ENCODE data around the gene MYO1A.
A peak's percentile ranks its signal among the peaks of the same experiment; 100 is the strongest.

Gene MYO1A

DNA sequence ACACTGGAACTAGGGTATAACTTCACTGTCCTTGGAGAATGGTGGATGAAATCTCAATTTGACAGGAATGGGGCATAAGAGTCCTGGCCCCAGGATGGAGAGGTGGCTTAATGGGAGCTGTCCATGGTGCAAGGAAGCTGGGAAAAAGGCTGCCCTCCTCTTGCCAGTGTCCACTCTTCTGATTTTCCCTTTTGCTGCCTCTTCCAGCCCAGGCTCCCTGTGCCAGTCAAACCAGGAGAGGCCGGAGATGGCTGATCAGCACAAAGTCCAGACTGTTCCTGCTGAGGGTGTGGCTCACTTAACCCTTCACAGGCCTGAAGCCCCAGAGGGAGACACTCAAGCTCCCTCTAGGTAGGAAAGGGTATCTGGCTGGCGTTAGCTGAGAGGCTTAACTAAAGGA, at the start of gene MYO1A:
Gene MYO1A (minus strand): TSS at position 240 of the 400 bp plus-strand sequence. CDS start 1,806 bp downstream, outside the sequence.
- FAIRE-seq = no peak
- no peak for DNase-seq (ENCODE audit: insufficient read length, low spot score)

DNA sequence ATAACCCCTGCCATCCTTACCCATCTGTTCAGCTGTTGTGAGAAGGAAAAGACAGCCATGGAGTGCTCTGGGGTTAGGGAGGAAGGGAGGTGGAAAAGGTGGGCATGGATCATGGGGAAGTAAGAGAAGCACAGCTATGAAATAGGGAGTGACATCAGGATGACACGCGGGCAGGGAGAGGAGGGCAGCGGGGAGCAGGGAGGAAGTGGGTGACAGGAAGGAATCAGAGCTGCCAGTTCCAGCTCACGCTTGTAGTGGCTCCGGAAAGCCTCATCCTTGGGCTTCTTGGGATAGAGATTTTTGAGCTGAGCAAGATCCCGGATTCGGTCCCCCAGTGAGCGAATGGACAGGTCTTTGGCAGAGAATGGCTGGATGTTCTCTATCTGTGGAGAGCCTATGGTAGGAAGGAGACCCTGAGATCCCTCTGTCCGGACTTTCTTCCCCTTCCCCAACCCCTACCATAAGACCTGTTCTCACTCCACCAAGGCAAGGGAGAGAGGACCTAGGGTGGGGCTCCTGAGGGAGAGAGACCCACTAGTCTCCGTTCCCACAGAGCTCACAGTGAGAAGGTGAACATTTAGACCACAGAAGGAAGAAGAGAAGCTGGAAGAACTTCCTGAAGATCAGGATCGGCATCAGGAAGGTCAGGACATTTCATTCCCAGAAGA, 49.3 kb upstream of the MYO1A start:
- no peak for FAIRE-seq
- DNase-seq (ENCODE audit: insufficient read length, low spot score) = no peak

- no peak for FAIRE-seq
- DNase-seq (ENCODE audit: insufficient read length, low spot score) = no peak
Observed at GRCh38 chr12:57098546-57098945, 48.6 kb upstream of the MYO1A start.

DNA sequence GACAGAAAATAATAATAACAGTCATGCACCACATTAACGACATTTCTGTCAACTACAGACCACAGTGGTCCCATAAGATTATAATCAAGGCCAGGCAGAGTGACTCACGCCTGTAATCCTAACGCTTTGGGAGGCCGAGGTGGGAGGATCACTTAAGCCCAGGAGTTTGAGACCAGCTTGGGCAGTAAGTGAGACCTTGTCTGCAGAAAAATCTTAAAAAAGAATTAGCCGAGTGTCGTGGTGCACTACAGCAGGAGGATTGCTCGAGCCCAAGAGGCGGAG, 47.6 kb upstream of the MYO1A start:
- FAIRE-seq (no peak), DNase-seq (ENCODE audit: insufficient read length, low spot score) (no peak)

DNA sequence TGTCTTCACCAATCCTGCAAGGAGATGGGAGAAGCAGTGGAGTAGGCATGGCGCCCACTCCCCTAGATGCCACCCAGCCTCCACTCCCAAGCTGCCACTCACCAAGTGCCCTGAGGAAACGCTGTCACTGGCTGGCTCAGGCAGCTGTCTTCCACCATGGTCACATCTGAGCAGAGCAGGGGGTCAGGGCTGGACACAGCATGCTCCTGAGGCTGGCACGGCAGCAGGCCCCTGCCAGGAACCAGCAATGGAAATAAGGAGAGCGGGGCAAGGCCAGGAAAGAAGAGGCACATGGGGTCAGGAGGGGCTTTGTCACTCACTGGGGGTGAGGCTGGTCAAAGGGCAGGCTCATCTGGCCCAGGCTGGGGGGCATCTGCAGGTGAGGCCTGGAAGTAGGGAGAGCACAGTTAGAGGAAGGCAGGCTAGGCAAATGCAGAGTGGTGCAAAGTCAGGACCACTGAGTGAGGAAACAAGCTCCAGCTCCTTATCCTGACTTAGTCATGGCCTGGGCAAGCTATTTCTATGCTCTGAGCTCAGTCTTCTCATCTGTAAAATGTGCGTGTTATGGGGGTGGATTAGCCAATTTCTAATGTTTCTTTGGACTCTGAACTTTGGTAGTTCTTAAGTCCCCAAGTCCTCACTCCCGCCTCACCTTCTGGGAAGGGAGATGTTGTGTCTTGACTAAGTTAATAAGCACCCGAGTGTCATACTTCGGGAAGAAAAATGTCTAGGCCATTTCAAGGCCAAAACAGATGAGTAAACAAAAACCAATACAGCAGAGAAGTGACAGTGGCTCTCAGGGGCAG, 47.0 kb upstream of the MYO1A start:
- DNase-seq (ENCODE audit: insufficient read length, low spot score) (no peak), FAIRE-seq (no peak)

DNA sequence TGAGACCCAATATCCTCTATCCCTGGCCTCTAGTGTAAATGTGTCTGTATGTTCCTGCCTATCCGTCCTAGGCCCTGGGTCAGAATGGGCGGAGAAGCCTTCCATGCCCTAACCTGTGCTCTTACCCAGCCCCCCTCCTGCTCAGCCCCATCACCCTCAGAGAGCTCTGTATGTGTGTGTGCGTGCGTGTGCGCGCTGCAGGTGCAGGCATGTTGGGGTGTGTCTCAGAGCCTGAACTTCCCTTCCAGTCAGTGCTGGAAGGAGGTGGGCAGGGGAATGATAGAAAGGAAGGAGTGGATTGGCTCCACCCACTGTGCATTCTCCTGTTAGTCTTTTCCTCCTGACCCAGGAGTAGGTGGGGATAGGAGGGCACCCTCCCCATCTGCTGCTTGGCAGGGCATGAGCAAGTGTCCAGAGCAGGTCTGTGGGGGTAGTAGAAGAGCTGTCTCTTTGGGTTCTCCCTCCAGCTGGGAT, 46.2 kb upstream of the MYO1A start:
- FAIRE-seq = no peak
- no peak for DNase-seq (ENCODE audit: insufficient read length, low spot score)

DNA sequence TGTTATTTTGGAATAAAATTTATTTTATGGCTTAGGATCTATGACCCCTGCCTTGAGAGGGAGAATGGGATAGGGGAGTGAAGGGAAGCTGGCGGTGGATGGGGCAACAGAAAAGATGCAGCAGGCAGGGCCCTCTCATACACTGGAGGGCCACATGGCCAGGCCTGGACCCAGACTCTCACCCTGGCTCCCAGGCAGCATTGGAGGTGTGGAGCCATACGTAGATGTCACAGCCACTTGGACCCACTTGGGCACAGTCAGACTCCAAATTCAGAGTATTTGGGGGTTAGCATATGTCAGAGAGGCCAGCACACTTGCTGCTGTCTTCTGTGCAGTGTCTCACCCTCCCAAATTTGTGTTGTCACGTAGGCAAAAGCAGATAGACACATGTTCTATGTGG, 45.5 kb upstream of the MYO1A start:
- DNase-seq (ENCODE audit: insufficient read length, low spot score) (no peak), FAIRE-seq (no peak)

DNA sequence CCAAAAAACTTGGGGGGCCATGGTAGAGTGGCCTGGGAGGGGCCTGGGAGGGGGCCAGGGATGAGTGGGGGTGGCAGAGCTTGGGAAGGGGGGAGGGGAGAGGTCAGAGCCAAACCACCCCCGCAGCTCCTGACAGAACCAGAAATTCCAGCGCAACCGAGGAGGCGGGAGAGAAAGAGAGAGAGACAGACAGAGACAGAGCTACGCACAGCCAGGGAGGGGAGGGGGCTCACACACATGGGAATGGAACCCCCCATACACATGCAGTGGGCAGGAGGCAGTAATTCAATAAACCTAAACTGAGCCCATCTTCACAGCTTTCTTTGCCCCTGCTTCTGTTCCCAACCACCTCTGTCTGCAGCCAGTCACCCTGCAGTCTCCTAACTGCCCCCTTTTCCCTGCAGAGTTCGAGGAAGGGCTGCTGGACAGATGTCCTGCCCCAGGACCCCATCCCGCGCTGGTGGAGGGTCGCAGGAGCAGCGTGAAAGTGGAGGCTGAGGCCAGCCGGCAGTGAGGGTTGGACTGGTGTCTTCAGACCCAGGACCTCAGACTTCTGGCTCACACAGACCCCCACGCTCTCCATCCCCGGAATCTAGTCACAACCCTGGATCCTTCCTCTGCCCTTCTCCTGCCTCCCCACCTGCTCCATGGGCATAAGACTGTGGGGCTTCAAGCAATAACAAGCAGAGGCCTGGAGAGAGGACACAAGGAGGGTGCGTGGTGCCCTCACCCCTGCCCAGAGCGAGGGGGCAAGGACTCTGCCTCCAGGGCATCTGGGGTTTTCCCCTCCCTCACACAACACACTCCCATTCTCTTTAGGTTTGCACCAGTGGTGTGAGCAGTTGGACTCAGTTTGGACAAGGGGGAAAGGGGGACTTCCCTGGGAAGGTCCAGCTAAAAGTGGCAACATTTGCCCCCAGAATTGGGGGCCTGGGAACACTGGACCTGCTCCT, 44.6 kb upstream of the MYO1A start:
- no peak for DNase-seq (ENCODE audit: insufficient read length, low spot score)
- FAIRE-seq = no peak

- DNase-seq (ENCODE audit: insufficient read length, low spot score) = no peak
- peak; percentile 87 for FAIRE-seq
Observed at GRCh38 chr12:57093415-57094207, 43.7 kb upstream of the MYO1A start.

GRCh38 chr12:57092876-57093414, 43.0 kb upstream of the MYO1A start:
- FAIRE-seq = no peak
- DNase-seq (ENCODE audit: insufficient read length, low spot score) = no peak

GRCh38 chr12:57092529-57092862, 42.6 kb upstream of the MYO1A start:
- FAIRE-seq (no peak), DNase-seq (ENCODE audit: insufficient read length, low spot score) (no peak)

- FAIRE-seq (no peak), DNase-seq (ENCODE audit: insufficient read length, low spot score) (no peak)
Observed at GRCh38 chr12:57091638-57092528, 42.0 kb upstream of the MYO1A start.

DNA sequence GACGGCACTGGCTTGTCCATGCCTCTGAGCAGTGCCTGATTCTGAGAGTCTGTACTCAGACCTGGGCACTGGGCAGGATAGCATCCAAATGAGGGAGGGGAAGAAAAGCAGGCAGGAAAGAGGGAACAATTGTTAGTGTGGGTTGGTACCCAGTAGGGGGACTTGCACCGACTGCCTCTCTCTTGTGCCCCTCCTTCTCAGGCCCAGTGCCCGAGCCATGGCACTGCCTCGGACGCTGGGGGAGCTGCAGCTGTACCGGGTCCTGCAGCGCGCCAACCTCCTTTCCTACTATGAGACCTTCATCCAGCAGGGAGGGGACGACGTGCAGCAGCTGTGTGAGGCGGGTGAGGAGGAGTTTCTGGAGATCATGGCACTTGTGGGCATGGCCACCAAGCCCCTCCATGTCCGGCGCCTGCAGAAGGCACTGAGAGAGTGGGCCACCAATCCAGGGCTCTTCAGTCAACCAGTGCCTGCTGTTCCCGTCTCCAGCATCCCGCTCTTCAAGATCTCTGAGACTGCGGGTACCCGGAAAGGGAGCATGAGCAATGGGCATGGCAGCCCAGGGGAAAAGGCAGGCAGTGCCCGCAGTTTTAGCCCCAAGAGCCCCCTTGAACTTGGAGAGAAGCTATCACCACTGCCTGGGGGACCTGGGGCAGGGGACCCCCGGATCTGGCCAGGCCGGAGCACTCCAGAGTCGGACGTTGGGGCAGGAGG, 41.2 kb upstream of the MYO1A start:
- FAIRE-seq = no peak
- no peak for DNase-seq (ENCODE audit: insufficient read length, low spot score)

DNA sequence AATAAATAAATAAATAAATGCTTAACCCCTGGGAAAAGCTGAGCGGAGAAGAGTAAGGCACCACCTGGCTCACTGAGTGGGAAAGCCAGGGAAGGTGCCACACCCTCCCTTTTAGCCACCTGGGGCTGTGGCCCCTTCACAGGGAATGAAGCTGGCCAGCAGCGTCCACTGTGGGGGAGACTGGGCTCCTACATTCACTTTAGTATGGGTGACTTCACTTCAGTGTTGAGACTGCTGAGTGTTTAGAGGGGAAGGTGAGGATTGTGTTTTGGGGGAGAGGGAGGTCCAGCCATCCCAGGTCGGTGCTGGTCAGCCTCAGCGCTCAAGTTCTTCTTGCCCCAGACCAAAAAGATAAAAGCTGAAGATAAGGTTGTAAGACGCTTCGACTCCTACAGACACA, 40.6 kb upstream of the MYO1A start:
- FAIRE-seq = no peak
- no peak for DNase-seq (ENCODE audit: insufficient read length, low spot score)

DNA sequence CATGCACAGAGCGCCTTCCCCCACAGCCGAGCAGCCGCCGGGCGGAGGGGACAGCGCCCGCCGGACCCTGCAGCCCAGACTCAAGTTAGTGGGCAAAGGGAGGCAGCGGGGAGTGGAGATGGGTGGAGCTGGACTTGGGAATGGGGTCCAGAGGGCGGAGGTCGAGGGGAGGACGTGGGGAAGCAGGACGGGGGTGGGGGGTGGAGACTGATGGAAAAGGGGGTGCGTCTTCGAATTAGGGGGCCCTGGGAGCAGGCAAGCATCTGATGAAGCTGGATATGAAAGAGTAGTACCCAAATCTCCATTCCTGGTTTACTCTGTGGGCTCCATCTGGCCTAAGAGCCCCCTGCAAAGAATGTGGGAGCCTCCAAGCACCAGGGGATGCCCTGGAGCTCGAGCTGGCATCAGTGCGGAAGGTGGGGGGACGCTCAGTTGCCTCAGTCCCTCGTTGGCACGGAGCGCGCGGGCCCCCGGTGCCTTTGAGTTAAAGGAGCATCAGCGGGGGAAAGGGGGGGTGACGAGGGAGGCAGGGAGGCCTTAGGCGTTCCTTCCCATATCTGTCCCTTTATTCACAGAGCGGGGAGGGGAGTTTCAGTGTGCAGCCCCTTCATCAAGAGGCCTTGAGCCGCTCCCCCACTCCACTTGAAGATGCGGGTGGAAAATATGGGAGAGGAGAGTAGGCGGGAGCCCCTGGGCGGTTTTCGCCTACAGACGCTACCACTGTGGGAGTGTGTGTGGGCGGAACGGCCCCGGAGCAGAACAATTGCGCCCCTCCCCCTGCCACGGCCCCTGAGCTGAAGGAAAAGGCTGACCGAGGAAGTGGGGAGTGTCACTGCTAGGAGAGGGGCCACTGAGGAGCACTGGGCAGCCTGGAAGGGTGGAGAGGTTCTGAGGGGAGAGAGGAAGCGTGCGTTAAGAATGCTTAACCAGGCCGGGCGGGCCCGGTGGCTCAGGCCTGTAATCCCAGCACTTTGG, 39.6 kb upstream of the MYO1A start:
- DNase-seq (ENCODE audit: insufficient read length, low spot score) = no peak
- FAIRE-seq = no peak

DNA sequence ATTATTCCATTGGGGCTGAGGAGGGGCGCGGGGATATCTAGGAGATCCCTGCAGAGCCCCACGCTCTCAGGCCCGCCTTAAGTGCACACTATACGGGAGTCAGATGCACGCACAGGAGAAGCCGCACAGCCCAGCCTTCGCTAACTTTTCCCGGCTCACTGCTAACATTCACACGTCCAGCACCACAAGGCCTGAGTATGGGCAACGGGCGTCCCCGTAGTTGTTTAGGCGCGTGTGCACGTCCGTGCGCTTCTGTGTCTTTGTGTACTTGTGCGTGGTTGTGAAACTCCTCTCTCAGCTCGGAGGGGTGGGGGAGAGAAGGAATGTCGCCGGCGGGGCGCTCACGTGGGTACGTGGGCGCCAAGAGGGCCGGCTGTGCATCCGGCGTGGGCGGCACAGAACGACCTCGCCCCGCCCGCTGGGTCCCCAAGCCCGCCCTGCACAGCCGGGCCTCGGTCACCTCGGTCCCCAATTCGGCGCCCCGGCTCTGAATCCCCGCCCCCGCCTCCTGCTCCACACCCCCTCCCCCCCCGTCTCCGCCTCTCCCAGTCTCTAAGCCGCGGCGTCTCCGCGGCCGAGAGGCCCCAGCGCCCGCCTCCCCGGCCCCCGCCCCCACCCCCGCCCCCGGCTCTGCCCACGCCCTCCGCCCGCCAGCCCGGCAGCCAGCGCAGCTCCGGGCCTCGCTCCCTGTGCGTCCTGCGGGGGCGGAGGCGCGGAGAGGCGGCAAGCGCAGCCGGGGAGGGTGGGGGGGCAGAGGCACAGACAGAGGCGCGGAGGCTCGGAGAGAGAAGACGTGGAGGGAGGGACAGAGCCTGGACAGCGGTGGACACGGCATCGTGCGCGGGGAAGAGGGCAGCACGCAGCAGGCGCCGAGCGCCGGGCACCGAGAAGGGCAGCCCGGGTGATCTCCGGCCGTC, 38.7 kb upstream of the MYO1A start, which contains the start of gene NAB2:
Gene NAB2 (plus strand): TSS at position 761 of the 917 bp plus-strand sequence. CDS start 158 bp downstream, outside the sequence.
- peak; percentile 86 for DNase-seq (ENCODE audit: insufficient read length, low spot score)
- peak; percentile 47 for FAIRE-seq

Measured in GM19239 (cell line).